HG03025 (cell line): ENCODE measurements around the gene WSB2.
"Not testable (repeated sequence)": the region's sequence is repeated elsewhere in the genome, so short reads cannot be mapped to it uniquely, and the experiment has no call there.

Experiments used
- ATAC-seq: cut with Tn5 transposase; IDR thresholded peaks from one replicate; pipeline ENCODE4 v1.9.1; 2021; ENCODE audit warnings: mild to moderate bottlenecking, moderate library complexity; ENCODE audit not compliant: unreplicated experiment, low FRiP score

WSB2 gene

DNA sequence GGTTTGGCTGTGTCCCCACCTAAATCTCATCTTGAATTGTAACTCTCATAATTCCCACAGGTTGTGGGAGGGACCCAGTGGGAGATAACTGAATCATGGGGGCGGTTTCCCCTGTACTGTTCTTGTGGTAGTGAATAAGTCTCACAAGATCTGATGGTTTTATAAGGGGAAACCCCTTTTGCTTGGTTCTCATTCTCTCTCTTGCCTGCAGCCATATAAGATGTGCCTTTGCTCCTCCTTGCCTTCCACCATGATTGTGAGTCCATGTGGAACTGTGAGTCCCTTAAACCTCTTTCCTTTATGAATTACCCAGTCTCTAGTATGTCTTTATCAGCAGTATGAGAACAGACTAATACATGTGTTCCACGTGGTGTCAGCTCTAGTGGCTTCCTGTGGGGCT lies 61.2 kb downstream of the WSB2 start:
- ATAC-seq: not testable (repeated sequence)

DNA sequence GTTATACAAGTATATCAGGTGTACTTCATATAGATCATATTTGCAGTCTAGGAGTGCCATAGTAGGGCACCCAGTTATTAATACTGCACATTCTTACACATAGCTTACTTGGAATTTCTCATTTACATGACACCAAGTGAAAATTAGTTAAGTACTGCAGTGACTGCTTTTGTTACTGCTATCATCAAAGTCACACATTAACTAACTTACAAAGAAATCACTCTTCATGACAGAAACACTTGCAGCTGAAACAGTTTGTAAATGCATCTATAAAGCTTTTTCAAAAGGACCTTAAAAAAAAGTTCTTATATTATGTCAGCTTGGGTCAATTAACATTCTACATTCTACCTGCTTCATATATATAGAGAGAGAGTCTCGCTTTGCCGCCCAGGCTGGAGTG lies 62.3 kb downstream of the WSB2 start:
- no peak for ATAC-seq

DNA sequence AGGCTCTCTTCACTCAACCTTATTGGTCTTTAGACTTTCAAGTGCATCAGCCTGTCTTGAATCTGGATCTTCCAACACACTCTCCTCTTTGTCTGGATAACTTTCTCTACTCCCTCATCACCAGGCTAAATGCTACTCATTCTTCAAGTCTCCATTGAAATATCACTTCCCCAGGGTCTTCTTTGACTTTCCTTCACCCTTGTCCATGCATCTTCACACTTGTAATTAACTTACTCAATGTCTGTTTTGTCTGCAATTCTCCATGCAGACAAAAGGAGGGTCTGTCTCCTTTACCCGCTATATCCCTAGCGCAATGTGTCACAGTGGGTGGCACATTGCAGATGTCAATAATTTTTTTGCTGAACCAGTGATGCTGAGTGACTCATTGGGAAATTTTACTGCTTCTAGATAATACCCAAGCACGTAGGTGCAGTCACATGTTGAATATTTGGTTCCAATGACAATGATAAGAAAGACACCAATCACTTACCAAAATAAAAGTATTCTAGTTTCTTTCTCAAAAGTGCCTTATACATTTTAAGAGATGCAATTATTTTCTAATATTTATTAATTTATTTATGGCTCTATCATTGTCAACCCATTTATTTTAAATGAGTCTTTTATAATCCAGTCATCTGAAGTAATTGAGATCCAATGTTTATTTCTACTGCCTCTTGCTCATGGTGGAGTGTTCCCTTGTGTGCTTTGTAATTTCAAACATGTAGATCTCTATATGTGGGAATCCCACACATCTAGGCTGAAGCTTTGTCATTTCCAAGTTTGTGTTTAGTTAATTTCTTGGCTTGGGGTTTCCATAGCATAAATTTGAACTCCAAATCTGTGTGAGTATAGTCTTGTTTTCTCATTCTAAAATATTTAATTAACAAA lies 66.2 kb downstream of the WSB2 start:
- no peak for ATAC-seq

DNA sequence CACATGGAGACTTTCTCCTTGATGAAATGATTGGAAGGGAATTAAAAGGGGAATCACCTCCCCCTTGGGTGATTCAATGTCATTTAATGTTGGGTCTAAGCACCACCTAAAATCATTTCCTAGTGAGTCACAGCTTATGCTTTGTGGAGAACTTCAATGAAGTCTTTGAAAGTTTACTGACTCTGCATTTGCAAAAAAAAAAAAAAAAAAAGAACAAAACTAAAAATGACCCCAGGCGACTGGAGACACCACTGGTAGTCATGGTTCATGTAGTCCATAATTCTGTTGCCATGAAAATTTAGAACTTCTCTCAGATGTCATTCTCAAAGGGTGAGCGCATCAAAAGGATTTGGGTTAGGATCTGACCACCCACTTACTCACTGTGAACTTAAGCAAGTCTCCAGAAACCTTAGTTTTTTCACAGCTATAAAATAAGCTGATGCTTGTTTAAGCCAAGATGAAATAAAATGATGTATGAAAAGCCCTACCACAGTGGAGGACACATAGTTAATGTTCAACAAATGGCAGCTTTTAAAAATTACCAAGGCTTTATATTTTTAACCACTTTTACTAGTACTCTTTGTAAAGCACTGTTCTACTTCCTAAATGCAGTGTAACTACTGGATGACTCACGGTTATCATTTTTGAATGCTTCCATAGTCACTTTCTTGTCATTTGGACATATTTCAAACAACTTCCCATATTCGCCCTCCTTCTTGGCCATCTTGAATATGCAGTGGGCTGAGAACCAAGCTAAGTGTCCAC lies 74.1 kb downstream of the WSB2 start:
- ATAC-seq: no peak

DNA sequence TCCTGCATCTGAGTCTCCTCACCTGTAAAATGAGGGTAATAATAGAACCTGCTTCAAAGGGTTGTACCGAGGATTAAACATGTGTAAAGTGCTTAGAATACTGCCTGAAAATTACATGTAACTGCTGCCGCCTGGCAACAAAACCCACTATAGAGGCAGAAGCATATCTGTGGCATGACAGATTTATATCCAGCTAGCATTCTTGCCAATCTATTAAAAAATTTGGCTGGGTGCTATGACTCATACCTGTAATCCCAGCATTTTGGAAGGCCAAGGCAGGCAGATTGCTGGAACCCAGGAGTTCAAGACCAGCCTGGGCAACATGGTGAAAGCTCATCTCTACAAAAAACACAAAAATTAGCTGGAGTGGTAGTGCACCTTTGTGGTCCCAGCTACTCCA lies 75.8 kb downstream of the WSB2 start:
- no peak for ATAC-seq
